Muscle of leg (tissue), 11 donors: ENCODE data around the gene AOPEP. TPM values are rescaled to one million over a fixed set of nuclear protein-coding genes. Genes with fewer than 3 reads are reported as not detected.
A peak's percentile ranks its signal among the peaks of the same experiment; 100 is the strongest.

Source experiments
- DNase-seq: peaks from one replicate; pipeline ENCODE4 v3.0.0; 2013
- H3K27ac ChIP-seq: one replicate; pipeline ENCODE4 v1.5.1; 2013; ENCODE audit warnings: mild to moderate bottlenecking, low read length, control low read depth
- H3K27me3 ChIP-seq: one replicate; pipeline ENCODE4 v1.6.1; 2013; ENCODE audit warnings: low read length; ENCODE audit not compliant: control insufficient read depth, insufficient read depth
- H3K36me3 ChIP-seq: one replicate; pipeline ENCODE4 v1.6.1; 2013; ENCODE audit warnings: low read length; ENCODE audit not compliant: control insufficient read depth, insufficient read depth
- H3K4me1 ChIP-seq: one replicate; pipeline ENCODE4 v1.6.1; 2013; ENCODE audit warnings: low read length; ENCODE audit not compliant: control insufficient read depth, insufficient read depth
- H3K4me3 ChIP-seq: one replicate; pipeline ENCODE4 v1.5.1; 2013; ENCODE audit warnings: low read length, control low read depth
- H3K9me3 ChIP-seq: replicated peaks from 2 replicates; pipeline ENCODE4 v1.6.1; 2013; ENCODE audit warnings: low read depth, low read length; ENCODE audit not compliant: control insufficient read depth
- WGBS: methylation state at CpG from one replicate; pipeline ENCODE4 v1.1.5; 2013; ENCODE audit warnings: missing lambda C conversion rate; ENCODE audit not compliant: insufficient coverage; 5-methylcytosine and 5-hydroxymethylcytosine counted together
- polyA plus RNA-seq, 8 donors: library from polyadenylated mRNA; unstranded; fragments of 120-200 nt; gene quantifications; one replicate each; pipeline versions ENCODE4 v1.2.1 to v1.2.3, GENCODE V29; 2013; ENCODE audit warnings: inconsistent platforms in 1 of 8, low replicate concordance in 1 of 8; ENCODE audit not compliant: insufficient read length in 8 of 8, insufficient read depth in 1 of 8
- total RNA-seq: library from RNA; stranded (reverse); fragments of 120-200 nt; gene quantifications from one replicate; pipeline ENCODE4 v1.2.4, GENCODE V29; 2013

The AOPEP gene
- total and polyA plus RNA-seq, 9 donors, result 35.0 to 52.3 (median 43.3) TPM

DNA sequence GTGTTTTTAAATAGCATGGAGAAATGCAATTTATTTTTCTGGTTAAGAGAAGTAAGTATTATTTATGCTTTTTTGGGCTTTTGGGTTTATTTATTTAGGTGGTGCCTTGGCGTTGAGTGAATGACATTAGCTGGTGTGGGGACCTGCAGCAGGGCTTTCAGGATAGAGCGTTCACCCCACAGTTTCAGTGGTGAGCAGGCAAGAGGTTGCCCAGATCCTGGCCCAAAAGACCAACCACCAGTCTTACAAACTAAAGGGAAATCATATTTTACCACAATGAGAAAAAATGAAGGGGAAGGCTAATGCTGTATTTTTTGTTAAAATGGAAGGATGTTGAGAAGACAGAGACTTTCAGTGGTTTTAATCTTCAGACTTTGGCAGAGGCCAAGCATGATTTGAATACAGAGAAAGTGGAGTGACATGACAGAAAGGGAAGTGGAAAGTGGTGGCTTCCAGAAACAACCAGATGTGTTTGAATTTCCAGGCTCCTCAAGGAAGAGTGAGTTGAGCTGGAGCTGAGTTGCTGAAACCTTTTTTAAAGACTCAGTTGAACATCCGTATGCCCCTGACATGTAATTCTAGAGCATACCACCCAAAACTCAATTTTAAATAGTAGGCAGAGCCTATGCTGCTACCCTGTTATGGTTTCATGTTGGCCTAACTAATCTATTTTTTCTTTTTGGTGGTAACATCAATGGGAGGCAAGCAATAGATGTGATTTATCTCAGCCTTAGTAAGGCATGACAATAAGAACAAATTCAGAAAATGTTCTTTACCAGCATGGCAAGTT is 94.8 kb downstream of the AOPEP start:
- no peak overlapping the region for H3K27ac ChIP-seq
- no peak for DNase-seq

DNA sequence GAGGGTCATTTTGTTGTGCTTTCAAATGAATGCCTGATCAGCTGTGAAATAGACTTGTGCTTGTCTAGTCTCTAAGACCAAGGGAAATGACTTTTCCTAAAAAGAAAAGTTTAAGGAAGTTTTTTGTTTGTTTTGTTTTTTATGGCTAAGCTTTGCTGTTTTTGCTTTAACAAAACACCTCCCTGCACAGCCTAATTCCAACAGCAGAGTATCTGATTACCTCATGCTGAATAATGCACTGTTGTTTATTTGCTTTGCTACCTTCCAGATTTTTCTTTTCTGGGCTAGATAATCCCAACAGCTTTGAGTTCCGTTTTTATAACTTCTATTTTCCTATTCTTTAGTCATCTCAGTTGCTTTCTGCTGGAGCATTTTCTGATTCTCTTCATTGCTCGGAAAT is 95.8 kb downstream of the AOPEP start:
- Histone ChIP-seq H3K4me3 (no peak overlapping the region), H3K4me1 (peaks cover 28% of the 10 kb centered on the region), H3K27ac (peak overlapping the region; percentile 17), H3K9me3 (no peaks in the 10 kb centered on the region), H3K27me3 (no peaks in the 10 kb centered on the region), H3K36me3 (peaks cover 9% of the 10 kb centered on the region)
- no peak for DNase-seq
- 20% methylated on average over 1 of the region's 2 CpGs for WGBS

More for the DNA sequence above, 94.8 kb downstream of the AOPEP start:
- Histone ChIP-seq H3K4me1 (peaks cover 27% of the 10 kb centered on the region), H3K36me3 (peaks cover 8% of the 10 kb centered on the region), H3K27me3 (no peaks in the 10 kb centered on the region), H3K4me3 (no peak overlapping the region), H3K9me3 (no peaks in the 10 kb centered on the region)
- WGBS, result no CpG with 5 or more reads among the region's 3 CpGs

GRCh38 chr9:94823710-94824109 is 97.2 kb downstream of the AOPEP start:
- Histone ChIP-seq H3K4me1 (peaks cover 27% of the 10 kb centered on the region), H3K36me3 (peaks cover 3% of the 10 kb centered on the region), H3K4me3 (no peak overlapping the region), H3K9me3 (no peaks in the 10 kb centered on the region), H3K27me3 (no peaks in the 10 kb centered on the region), H3K27ac (no peak overlapping the region)
- DNase-seq, result no peak
- 80% methylated on average over 1 of the region's 5 CpGs for WGBS

GRCh38 chr9:94824411-94824810 is 97.9 kb downstream of the AOPEP start:
- Histone ChIP-seq H3K27me3 (no peaks in the 10 kb centered on the region), H3K9me3 (no peaks in the 10 kb centered on the region), H3K4me3 (no peak overlapping the region), H3K36me3 (peaks cover 3% of the 10 kb centered on the region), H3K27ac (no peak overlapping the region), H3K4me1 (peaks cover 20% of the 10 kb centered on the region)
- peak; percentile 30 for DNase-seq
- WGBS, result 20% methylated on average over 1 of the region's 2 CpGs

DNA sequence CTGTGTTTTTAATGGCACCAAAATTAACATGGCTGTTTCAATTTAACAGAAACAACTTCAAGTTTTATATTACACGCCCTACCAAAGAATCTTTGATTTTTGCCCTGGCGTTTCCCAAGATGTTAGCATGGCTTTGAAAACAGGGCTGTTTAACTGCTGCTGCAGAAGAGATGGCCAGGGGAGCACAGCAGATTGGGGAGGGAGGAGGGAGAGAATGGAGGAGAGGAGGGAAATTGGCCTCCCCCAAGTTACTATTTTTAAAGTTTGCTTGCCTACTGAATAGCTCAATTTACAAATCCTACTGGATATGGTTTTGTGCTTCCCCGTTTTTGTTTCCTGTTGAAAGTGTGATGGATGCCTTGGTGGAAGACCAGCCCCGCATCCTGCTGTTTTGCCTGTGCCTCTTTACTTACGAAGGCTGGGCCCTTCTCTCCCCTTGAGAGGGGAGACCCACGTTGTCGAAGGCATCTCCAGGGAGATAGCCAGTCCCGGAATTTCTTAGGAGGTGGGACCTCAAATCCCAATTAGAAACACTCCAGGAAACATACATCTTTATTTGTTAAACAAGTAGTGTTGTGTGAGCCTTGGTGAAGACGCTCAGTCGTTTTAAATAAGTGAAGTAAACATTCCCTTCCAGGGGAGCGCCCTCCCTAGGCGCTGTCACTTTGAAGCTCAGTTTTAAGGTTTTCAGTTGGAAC is 98.6 kb downstream of the AOPEP start:
- H3K4me1 ChIP-seq, result peaks cover 20% of the 10 kb centered on the region

GRCh38 chr9:94825611-94825958 is 99.1 kb downstream of the AOPEP start:
- no peak overlapping the region for H3K4me3 ChIP-seq
- no CpG with 5 or more reads among the region's 4 CpGs for WGBS
- no peaks in the 10 kb centered on the region for H3K9me3 ChIP-seq
- peaks cover 20% of the 10 kb centered on the region for H3K4me1 ChIP-seq
- DNase-seq, result no peak
- H3K27me3 ChIP-seq, result no peaks in the 10 kb centered on the region
- peak overlapping the region; percentile 49 for H3K27ac ChIP-seq
- peaks cover 3% of the 10 kb centered on the region for H3K36me3 ChIP-seq

More for the DNA sequence above, 98.6 kb downstream of the AOPEP start:
- Histone ChIP-seq H3K36me3 (peaks cover 3% of the 10 kb centered on the region), H3K9me3 (no peaks in the 10 kb centered on the region), H3K27ac (peak overlapping the region; percentile 63), H3K4me3 (no peak overlapping the region), H3K27me3 (no peaks in the 10 kb centered on the region)
- 47% methylated on average over 4 of the region's 12 CpGs for WGBS
- DNase-seq, result peak; percentile 28

DNA sequence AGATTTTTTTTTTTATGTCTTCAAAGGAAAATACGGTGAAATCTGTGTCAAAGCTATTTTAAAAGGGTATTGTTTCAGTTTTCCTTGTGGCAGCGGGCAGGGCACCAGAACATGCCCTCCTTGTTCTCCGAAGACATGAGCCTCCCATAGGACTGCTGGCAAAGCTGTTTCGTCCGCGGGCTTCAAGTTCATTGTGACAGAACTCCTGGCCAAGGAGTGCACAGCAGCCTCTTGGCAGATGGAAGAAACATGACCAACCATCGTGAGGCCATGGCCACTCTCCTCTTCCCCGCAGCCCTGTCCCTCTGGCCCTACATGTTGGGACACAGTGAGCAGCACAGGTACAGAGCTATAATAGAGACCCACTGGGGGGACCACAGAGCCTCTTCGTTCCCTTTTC is 99.5 kb downstream of the AOPEP start:
- DNase-seq, result no peak
- Histone ChIP-seq H3K36me3 (peaks cover 3% of the 10 kb centered on the region), H3K27ac (peak overlapping the region; percentile 10), H3K9me3 (peaks cover under 1% of the 10 kb centered on the region), H3K27me3 (no peaks in the 10 kb centered on the region), H3K4me3 (no peak overlapping the region), H3K4me1 (peaks cover 20% of the 10 kb centered on the region)
- 78% methylated on average over 6 of the region's 9 CpGs for WGBS

DNA sequence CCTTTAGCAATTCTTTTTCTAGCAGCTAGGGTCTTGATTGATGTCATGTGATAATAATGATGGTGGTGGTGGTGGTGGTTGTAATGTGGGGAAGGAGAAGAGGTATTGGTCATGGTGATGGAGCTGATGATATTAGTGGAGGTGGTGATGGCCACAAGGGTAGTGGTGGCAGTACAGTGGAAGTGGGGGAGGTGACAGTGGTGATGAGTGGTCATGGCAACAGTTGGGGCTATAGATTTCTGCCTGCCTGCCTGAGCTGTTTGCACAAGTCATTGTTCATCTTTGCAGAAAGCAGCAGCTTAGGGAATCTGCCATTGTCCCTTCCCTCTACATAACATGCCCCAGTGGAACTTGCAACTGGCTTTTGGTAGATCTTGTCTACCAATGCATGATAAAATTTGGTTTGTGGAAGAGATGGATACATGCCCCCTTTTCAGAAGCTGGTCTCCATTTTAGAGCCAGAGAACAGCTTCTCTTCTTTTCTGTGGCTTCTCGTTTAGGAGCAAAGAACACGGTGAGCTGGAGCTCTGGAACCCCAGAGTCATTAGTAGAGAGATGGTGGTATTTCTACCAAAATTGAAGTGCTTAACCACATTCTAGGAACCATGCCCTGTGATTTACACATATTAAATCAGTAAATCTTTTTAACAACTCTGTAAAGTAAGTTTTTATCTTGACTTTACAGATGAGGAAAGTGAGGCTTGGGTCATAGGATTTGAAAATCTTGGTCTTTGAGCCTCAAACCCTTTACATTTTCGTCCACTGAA is 100.3 kb downstream of the AOPEP start:
- Histone ChIP-seq H3K27ac (no peak overlapping the region), H3K4me1 (peaks cover 19% of the 10 kb centered on the region), H3K36me3 (peaks cover 3% of the 10 kb centered on the region), H3K9me3 (peaks cover 5% of the 10 kb centered on the region), H3K27me3 (no peaks in the 10 kb centered on the region), H3K4me3 (no peak overlapping the region)
- no CpG with 5 or more reads among the region's 3 CpGs for WGBS
- no peak for DNase-seq

- DNase-seq, result peak; percentile 52
- H3K27me3 ChIP-seq, result no peaks in the 10 kb centered on the region
- H3K27ac ChIP-seq, result peak overlapping the region; percentile 39
- peaks cover 17% of the 10 kb centered on the region for H3K4me1 ChIP-seq
- H3K4me3 ChIP-seq, result no peak overlapping the region
- H3K9me3 ChIP-seq, result peaks cover 5% of the 10 kb centered on the region
- 51% methylated on average over 5 of the region's 8 CpGs for WGBS
- peaks cover 3% of the 10 kb centered on the region for H3K36me3 ChIP-seq
Measured at GRCh38 chr9:94827584-94828304, 101.2 kb downstream of the AOPEP start.
